ENCODE measurements around the gene DNAJC24. TPM values are rescaled to one million over a fixed set of nuclear protein-coding genes. Genes with fewer than 3 reads are reported as not detected.
"Not testable (repeated sequence)": the region's sequence is repeated elsewhere in the genome, so short reads cannot be mapped to it uniquely, and the experiment has no call there.

DNAJC24 gene, protein sequence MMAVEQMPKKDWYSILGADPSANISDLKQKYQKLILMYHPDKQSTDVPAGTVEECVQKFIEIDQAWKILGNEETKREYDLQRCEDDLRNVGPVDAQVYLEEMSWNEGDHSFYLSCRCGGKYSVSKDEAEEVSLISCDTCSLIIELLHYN
- total RNA-seq: 10 to 100 TPM in 2 of 3 donors, 1 to 10 TPM in 1; 8.8 to 14.8 (median 11.2) TPM
- long read RNA-seq, donor 1, partial matches to known transcripts: 0 of 2 reads
- long read RNA-seq, donor 1, other reads (novel, unspliced or antisense): 0 of 2 reads
- long read RNA-seq, donor 2, partial matches to known transcripts: 1 of 3 reads
- long read RNA-seq, donor 2, other reads (novel, unspliced or antisense): 1 of 3 reads

DNA sequence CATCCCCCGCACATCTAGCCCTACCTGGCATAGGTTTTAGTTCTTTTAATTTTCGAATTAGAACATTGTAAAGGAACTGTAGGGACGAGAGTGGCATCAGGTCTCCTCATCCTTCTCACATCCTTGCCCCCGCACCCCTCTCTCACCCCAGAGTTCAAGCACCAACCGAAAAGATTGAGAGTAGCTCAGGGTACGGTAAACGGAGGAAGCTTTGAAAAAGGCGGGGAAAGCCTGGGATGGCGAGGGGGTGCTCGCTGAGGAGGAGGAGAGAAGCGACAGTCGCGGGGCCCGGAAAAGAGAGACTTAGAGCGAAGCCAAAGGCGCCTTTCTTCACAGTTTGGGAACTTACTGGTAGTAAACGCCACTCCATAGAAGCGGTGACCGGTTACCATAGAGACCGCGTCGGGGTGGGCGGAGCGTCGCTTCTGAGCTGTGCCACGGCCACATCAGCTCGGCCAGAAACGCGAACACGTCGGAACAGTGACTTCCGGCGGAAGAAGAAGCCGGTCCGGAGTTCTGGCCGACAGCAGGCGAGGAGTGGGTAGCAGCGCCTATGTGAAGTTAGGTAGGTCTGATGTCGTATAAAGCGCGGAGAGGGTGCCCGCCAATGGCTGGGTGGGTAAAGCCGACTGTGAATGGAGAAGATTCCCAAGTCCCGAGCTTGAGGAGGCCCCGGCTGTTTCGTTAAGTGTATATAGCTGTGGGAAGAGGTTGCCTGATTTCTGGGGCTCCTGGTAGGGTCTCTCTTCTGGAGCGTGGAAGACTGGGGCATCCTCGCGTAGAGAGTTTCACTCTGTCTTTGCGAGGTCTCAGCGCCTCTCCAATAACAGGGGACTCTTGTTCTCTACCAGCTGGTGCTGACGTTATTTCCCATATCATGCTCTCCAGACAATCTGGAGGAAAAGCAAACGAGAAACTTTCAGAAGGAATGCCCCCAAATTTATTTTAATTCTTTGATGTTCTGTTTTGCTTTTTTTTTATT is at the start of gene DNAJC24, which contains the start of gene DCDC1:
Gene DNAJC24, plus strand, starts transcription at position 513 of the 982 bp plus-strand sequence. CDS start 889 bp downstream, outside the sequence.
Gene DCDC1, minus strand, starts transcription at position 392 of the 982 bp plus-strand sequence. CDS start 41,459 bp downstream, outside the sequence.
- ATAC-seq: peak; percentile 100
- Histone ChIP-seq H3K4me3 (peak within 1 kb of the TSS; percentile 53), H3K9me3 (no peaks in the 10 kb centered on the region), H3K4me1 (ENCODE audit: low read depth) (no peaks in the 10 kb centered on the region), H3K36me3 (ENCODE audit: low read depth) (no peaks in the 10 kb centered on the region)
- TF ChIP-seq, protein P1, sequence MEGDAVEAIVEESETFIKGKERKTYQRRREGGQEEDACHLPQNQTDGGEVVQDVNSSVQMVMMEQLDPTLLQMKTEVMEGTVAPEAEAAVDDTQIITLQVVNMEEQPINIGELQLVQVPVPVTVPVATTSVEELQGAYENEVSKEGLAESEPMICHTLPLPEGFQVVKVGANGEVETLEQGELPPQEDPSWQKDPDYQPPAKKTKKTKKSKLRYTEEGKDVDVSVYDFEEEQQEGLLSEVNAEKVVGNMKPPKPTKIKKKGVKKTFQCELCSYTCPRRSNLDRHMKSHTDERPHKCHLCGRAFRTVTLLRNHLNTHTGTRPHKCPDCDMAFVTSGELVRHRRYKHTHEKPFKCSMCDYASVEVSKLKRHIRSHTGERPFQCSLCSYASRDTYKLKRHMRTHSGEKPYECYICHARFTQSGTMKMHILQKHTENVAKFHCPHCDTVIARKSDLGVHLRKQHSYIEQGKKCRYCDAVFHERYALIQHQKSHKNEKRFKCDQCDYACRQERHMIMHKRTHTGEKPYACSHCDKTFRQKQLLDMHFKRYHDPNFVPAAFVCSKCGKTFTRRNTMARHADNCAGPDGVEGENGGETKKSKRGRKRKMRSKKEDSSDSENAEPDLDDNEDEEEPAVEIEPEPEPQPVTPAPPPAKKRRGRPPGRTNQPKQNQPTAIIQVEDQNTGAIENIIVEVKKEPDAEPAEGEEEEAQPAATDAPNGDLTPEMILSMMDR (IDR thresholded peaks at IDR 0.05): no peak
- DNase-seq: peak; percentile 94 to 96 (median 95)
- intact Hi-C loops (cut with DNase I, micrococcal nuclease): no loop called here

DNA sequence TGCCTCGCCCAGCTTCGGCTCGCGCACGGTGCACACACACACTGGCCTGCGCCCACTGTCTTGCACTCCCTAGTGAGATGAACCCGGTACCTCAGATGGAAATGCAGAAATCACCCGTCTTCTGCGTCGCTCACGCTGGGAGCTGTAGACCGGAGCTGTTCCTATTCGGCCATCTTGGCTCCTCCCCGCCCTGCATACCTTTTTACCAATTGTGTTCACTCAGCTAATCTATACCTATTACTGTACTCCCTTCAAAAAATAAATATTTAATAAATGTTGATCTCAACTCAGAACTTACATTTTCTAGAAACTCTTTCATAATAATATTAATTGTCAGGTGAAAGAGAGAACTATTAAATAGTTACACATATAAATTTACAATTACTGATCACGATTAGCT is 48.2 kb upstream of the DNAJC24 start:
- DNase-seq; ATAC-seq; intact Hi-C loops (cut with DNase I, micrococcal nuclease); H3K4me3 ChIP-seq; H3K9me3 ChIP-seq; H3K36me3 ChIP-seq (ENCODE audit: low read depth); H3K4me1 ChIP-seq (ENCODE audit: low read depth): not testable (repeated sequence)

DNA sequence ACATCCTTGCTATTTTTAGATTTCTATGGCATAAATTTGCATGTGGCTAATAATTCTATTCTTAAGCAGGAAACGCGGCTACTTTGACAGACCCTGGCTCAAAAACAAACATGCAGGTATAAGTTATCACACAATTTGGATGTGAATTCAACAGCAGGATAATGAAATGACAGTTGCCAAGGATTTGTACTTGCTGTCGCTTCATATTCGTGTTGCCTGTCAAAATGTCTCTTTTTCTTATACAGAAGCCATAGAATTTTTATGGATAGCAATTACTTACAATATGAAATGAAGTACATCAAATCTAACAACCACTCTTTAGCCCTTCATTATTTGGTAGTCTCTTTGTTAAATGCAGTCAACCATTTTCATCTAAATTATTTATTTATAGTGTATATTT is 46.5 kb upstream of the DNAJC24 start:
- ATAC-seq (no peak), DNase-seq (no peak)
- TF ChIP-seq, protein P1 (IDR thresholded peaks at IDR 0.05): no peak
- Histone ChIP-seq H3K9me3 (no peaks in the 10 kb centered on the region), H3K4me1 (ENCODE audit: low read depth) (no peaks in the 10 kb centered on the region), H3K4me3 (no peak overlapping the region), H3K36me3 (ENCODE audit: low read depth) (no peaks in the 10 kb centered on the region)
- intact Hi-C loops (cut with DNase I, micrococcal nuclease): no loop called here

- ATAC-seq (no peak), DNase-seq (no peak)
- intact Hi-C loops (cut with DNase I, micrococcal nuclease): no loop called here
These were observed 44.5 kb upstream of the DNAJC24 start for GRCh38 chr11:31325160-31325559.

DNA sequence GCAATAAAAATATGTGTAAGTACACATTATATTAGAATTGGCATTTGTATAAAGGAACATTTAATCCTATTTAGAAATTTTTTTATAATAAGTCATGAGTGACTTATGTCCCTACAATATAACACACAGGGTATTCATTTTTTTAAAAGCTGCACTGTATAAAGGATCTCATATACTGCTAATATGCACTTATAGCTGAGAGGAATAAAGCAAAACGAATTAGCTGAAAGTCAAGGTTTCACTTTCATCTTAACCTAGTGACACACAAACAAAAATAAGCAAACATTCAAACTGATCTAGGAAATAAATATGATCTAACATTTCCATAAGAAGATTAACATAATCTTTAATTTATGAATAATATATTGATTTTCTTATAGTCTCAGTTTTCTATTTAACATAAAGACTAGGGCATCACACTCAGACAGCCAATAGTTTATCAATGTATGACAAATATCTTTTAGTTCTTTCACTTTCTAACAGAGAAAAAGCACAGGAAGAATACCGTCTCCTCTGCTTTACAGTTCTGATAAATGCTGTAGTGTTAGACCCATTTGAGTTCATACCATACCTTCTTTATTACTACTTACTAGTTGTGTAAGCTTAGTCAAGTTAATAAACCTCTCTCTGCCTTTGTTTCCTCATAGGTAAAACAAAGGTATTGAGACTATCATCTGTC is 43.1 kb upstream of the DNAJC24 start:
- no peaks in the 10 kb centered on the region for H3K36me3 ChIP-seq (ENCODE audit: low read depth)
- intact Hi-C loops (cut with DNase I, micrococcal nuclease): no loop called here
- ATAC-seq (no peak), DNase-seq (no peak)
- H3K9me3 ChIP-seq: no peaks in the 10 kb centered on the region
- TF ChIP-seq, protein P1 (IDR thresholded peaks at IDR 0.05): no peak
- no peak overlapping the region for H3K4me3 ChIP-seq
- H3K4me1 ChIP-seq (ENCODE audit: low read depth): no peaks in the 10 kb centered on the region

More at GRCh38 chr11:31325160-31325559, 44.5 kb upstream of the DNAJC24 start:
- Histone ChIP-seq H3K4me1 (ENCODE audit: low read depth) (no peaks in the 10 kb centered on the region), H3K36me3 (ENCODE audit: low read depth) (no peaks in the 10 kb centered on the region), H3K9me3 (no peaks in the 10 kb centered on the region), H3K4me3 (no peak overlapping the region)
- TF ChIP-seq, protein P1 (IDR thresholded peaks at IDR 0.05): no peak

All from mucosa of descending colon (tissue), 3 donors.